TTC549 (cell line): ENCODE measurements around the gene MLLT10.
A peak's percentile ranks its signal among the peaks of the same experiment; 100 is the strongest.

Experiments
- FAIRE-seq: peaks from 2 replicates; lab custom pipeline; 2012; peaks lifted over from hg19 to GRCh38; lab: Jason Lieb, UNC

The MLLT10 gene

GRCh38 chr10:21501731-21502347 is 32.2 kb upstream of the MLLT10 start:
- no peak for FAIRE-seq

- FAIRE-seq: no peak
Measured at GRCh38 chr10:21502348-21502740, 31.7 kb upstream of the MLLT10 start.

- no peak for FAIRE-seq
Measured at GRCh38 chr10:21503542-21503941, 30.5 kb upstream of the MLLT10 start.

GRCh38 chr10:21505711-21506278 is 28.2 kb upstream of the MLLT10 start:
- no peak for FAIRE-seq

- no peak for FAIRE-seq
Measured at GRCh38 chr10:21506351-21506750, 27.7 kb upstream of the MLLT10 start.

- FAIRE-seq: no peak
Measured at GRCh38 chr10:21507150-21507549, 26.9 kb upstream of the MLLT10 start.

GRCh38 chr10:21508706-21509331 is 25.2 kb upstream of the MLLT10 start:
- no peak for FAIRE-seq

GRCh38 chr10:21509341-21510240 is 24.4 kb upstream of the MLLT10 start:
- FAIRE-seq: no peak

GRCh38 chr10:21510241-21511094 is 23.6 kb upstream of the MLLT10 start:
- no peak for FAIRE-seq

GRCh38 chr10:21511095-21511570 is 22.9 kb upstream of the MLLT10 start:
- no peak for FAIRE-seq

- FAIRE-seq: no peak
Measured at GRCh38 chr10:21511946-21512572, 22.0 kb upstream of the MLLT10 start.

- peak; percentile 57 for FAIRE-seq
Measured at GRCh38 chr10:21512573-21513404, 21.2 kb upstream of the MLLT10 start.

- no peak for FAIRE-seq
Measured at GRCh38 chr10:21513405-21513788, 20.6 kb upstream of the MLLT10 start.

GRCh38 chr10:21514129-21514817 is 19.8 kb upstream of the MLLT10 start:
- FAIRE-seq: no peak

GRCh38 chr10:21514818-21515351 is 19.1 kb upstream of the MLLT10 start:
- no peak for FAIRE-seq

- FAIRE-seq: no peak
Measured at GRCh38 chr10:21515361-21516241, 18.4 kb upstream of the MLLT10 start.

GRCh38 chr10:21516242-21517131 is 17.5 kb upstream of the MLLT10 start:
- FAIRE-seq: no peak
